Caco-2 (cell line): ENCODE results near the gene ASB4. TPM values are rescaled to one million over a fixed set of nuclear protein-coding genes. Genes with fewer than 3 reads are reported as not detected.

Source experiments
- BruUV-seq: library from RNA; stranded (reverse); fragments of 400-500 nt; replicated peaks from 2 replicates; lab custom pipeline; 2021; lab: Mats Ljungman, UMichigan
- CTCF ChIA-PET: fragments of 300-600 bp; sonication (Branson Sonifier 250); formaldehyde crosslinking; loops from one replicate; lab custom pipeline; 2022; ENCODE audit warnings: antibody characterized with exemption; lab: Charles Lee
- POLR2A ChIA-PET: fragments of 300-600 bp; sonication (Branson Sonifier 250); formaldehyde crosslinking; loops from one replicate; lab custom pipeline; 2022; ENCODE audit warnings: antibody characterized with exemption; lab: Charles Lee
- DNase-seq, 2 experiments: peaks; one replicate each; pipeline versions ENCODE4 v3.0.0 to v3.0.0-alpha.2; 2020 to 2022
- H3K27me3 ChIP-seq: replicated peaks from 2 replicates; pipeline ENCODE4 v1.6.0; 2011; ENCODE audit warnings: low read length; ENCODE audit not compliant: control insufficient read depth, insufficient read depth
- H3K36me3 ChIP-seq: 2 replicates; pipeline ENCODE4 v1.5.1; 2011; ENCODE audit warnings: low read length; ENCODE audit not compliant: control insufficient read depth, insufficient read depth
- H3K4me1 ChIP-seq: fragments of 250-450 bp; sonication (Bioruptor Pico); 2 replicates; pipeline ENCODE4 v1.5.1; 2020; ENCODE audit warnings: mild to moderate bottlenecking
- H3K4me3 ChIP-seq: 2 replicates; pipeline ENCODE4 v1.5.1; 2011; ENCODE audit warnings: low read depth, mild to moderate bottlenecking, control low read depth, low read length
- H3K9me3 ChIP-seq: fragments of 250-450 bp; sonication (Bioruptor Pico); 2 replicates; pipeline ENCODE4 v1.5.1; 2020; ENCODE audit warnings: mild to moderate bottlenecking, moderate library complexity
- H3K27ac Mint-ChIP-seq: one replicate; pipeline ENCODE4 v1.8.0; 2022; ENCODE audit warnings: mixed read lengths; ENCODE audit not compliant: unreplicated experiment
- H3K27me3 Mint-ChIP-seq: one replicate; pipeline ENCODE4 v1.8.0; 2022; ENCODE audit warnings: mixed read lengths; ENCODE audit not compliant: insufficient read depth, unreplicated experiment
- H3K36me3 Mint-ChIP-seq: one replicate; pipeline ENCODE4 v1.8.0; 2022; ENCODE audit warnings: mild to moderate bottlenecking, mixed read lengths; ENCODE audit not compliant: insufficient read depth, unreplicated experiment
- H3K4me1 Mint-ChIP-seq: one replicate; pipeline ENCODE4 v1.8.0; 2022; ENCODE audit warnings: low read depth, mixed read lengths; ENCODE audit not compliant: unreplicated experiment
- H3K4me3 Mint-ChIP-seq: one replicate; pipeline ENCODE4 v1.8.0; 2022; ENCODE audit warnings: mild to moderate bottlenecking, moderate library complexity, mixed read lengths; ENCODE audit not compliant: unreplicated experiment
- H3K9me3 Mint-ChIP-seq: one replicate; pipeline ENCODE4 v1.8.0; 2022; ENCODE audit warnings: mixed read lengths; ENCODE audit not compliant: unreplicated experiment
- intact Hi-C: fragments of 100-400 bp; cut with micrococcal nuclease; formaldehyde crosslinking; loops from one replicate; pipeline ENCODE4 v1.10.0; 2022; ENCODE audit not compliant: unreplicated experiment
- total RNA-seq: library from RNA; stranded (reverse); gene quantifications from 2 replicates; pipeline ENCODE4 v1.2.3, GENCODE V29; 2022
- TF ChIP-seq, protein P1 (sequence below), 2 experiments: fragments of 200-600 bp in 1 of 2; IDR thresholded peaks; 1 replicate in 1 of 2; 2 replicates in 1 of 2; pipeline versions ENCODE4 v1.5.1 to v1.8.0; 2011 to 2022; ENCODE audit warnings: antibody characterized with exemption in 1 of 2, control low read depth in 1 of 2, inconsistent platforms in 1 of 2, low read depth in 1 of 2, low read length in 1 of 2, mild to moderate bottlenecking in 1 of 2, moderate library complexity in 1 of 2; ENCODE audit not compliant: insufficient read depth in 1 of 2, severe bottlenecking in 1 of 2, unreplicated experiment in 1 of 2

Gene ASB4
- total RNA-seq, 1 experiment from 2014 or later, result not detected

- intact Hi-C loops, result no loop called here
- CTCF ChIA-PET, result no interaction called here
- no peak overlapping the region for H3K27ac Mint-ChIP-seq
Observed at GRCh38 chr7:95467912-95468607, 17.7 kb upstream of the ASB4 start.

DNA sequence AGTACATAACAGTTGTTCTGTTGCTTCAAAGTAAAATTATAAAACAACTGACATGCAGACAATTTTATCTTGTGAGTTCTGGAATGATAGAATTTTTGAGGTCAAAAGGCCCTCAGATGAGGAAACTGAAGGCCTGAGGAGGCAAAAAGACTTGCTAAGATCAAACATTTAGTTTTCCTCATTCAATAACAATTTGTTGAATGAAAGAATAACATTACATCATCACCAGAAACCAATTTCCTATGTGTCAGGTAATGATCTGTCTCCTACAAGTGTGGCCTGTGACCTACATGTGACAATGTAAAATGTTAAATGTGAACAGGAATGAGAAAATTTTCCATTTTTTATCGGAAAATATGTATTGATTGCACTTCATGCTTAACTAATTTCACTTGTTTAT lies 16.6 kb upstream of the ASB4 start:
- TF ChIP-seq, protein P1, sequence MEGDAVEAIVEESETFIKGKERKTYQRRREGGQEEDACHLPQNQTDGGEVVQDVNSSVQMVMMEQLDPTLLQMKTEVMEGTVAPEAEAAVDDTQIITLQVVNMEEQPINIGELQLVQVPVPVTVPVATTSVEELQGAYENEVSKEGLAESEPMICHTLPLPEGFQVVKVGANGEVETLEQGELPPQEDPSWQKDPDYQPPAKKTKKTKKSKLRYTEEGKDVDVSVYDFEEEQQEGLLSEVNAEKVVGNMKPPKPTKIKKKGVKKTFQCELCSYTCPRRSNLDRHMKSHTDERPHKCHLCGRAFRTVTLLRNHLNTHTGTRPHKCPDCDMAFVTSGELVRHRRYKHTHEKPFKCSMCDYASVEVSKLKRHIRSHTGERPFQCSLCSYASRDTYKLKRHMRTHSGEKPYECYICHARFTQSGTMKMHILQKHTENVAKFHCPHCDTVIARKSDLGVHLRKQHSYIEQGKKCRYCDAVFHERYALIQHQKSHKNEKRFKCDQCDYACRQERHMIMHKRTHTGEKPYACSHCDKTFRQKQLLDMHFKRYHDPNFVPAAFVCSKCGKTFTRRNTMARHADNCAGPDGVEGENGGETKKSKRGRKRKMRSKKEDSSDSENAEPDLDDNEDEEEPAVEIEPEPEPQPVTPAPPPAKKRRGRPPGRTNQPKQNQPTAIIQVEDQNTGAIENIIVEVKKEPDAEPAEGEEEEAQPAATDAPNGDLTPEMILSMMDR (IDR thresholded peaks at IDR 0.05; ENCODE audit: insufficient read depth in 1 of 2, low read depth in 1 of 2, low read length in 1 of 2, severe bottlenecking in 1 of 2, unreplicated experiment in 1 of 2), result no peak
- Mint-ChIP-seq H3K9me3 (no peaks in the 10 kb centered on the region), H3K27me3 (no peaks in the 10 kb centered on the region), H3K27ac (no peak overlapping the region), H3K36me3 (no peaks in the 10 kb centered on the region), H3K4me3 (no peak overlapping the region), H3K4me1 (peaks cover 7% of the 10 kb centered on the region)
- POLR2A ChIA-PET, result interaction anchor here (0.6 kb wide), 1 partner anchor 813 kb away, joined by 3 read pairs; no protein-coding TSS in a partner anchor
- no TSS peak for BruUV-seq
- no peak for DNase-seq
- Histone ChIP-seq H3K4me1 (peaks cover 11% of the 10 kb centered on the region), H3K4me3 (no peak overlapping the region), H3K9me3 (no peaks in the 10 kb centered on the region; the same call in 1 of the 2 replicates), H3K36me3 (no peaks in the 10 kb centered on the region), H3K27me3 (no peaks in the 10 kb centered on the region)
- CTCF ChIA-PET, result no interaction called here
- intact Hi-C loops, result no loop called here

More at GRCh38 chr7:95467912-95468607, 17.7 kb upstream of the ASB4 start:
- no peak overlapping the region for H3K4me3 Mint-ChIP-seq
- POLR2A ChIA-PET, result no interaction called here
- no peaks in the 10 kb centered on the region for H3K36me3 Mint-ChIP-seq
- TF ChIP-seq, protein P1 (IDR thresholded peaks at IDR 0.05; ENCODE audit: insufficient read depth in 1 of 2, low read depth in 1 of 2, low read length in 1 of 2, severe bottlenecking in 1 of 2, unreplicated experiment in 1 of 2), result no peak
- Histone ChIP-seq H3K27me3 (no peaks in the 10 kb centered on the region), H3K36me3 (no peaks in the 10 kb centered on the region), H3K4me1 (peaks cover 11% of the 10 kb centered on the region), H3K4me3 (no peak overlapping the region), H3K9me3 (no peaks in the 10 kb centered on the region; the same call in 1 of the 2 replicates)
- no peak for DNase-seq
- no peaks in the 10 kb centered on the region for H3K9me3 Mint-ChIP-seq
- H3K27me3 Mint-ChIP-seq, result no peaks in the 10 kb centered on the region
- H3K4me1 Mint-ChIP-seq, result peaks cover 7% of the 10 kb centered on the region
- BruUV-seq, result no TSS peak

GRCh38 chr7:95469848-95470247 lies 15.9 kb upstream of the ASB4 start:
- H3K4me3 Mint-ChIP-seq, result no peak overlapping the region
- Histone ChIP-seq H3K27me3 (no peaks in the 10 kb centered on the region), H3K36me3 (no peaks in the 10 kb centered on the region), H3K9me3 (no peaks in the 10 kb centered on the region), H3K4me3 (no peak overlapping the region), H3K4me1 (peaks cover 11% of the 10 kb centered on the region)
- BruUV-seq, result no TSS peak
- POLR2A ChIA-PET, result interaction anchor here (0.6 to 0.8 kb wide), 2 partner anchors 29 to 813 kb away, joined by 3 to 4 read pairs; no protein-coding TSS in a partner anchor
- TF ChIP-seq, protein P1 (IDR thresholded peaks at IDR 0.05; ENCODE audit: insufficient read depth in 1 of 2, low read depth in 1 of 2, low read length in 1 of 2, severe bottlenecking in 1 of 2, unreplicated experiment in 1 of 2), result no peak
- no peaks in the 10 kb centered on the region for H3K36me3 Mint-ChIP-seq
- H3K9me3 Mint-ChIP-seq, result no peaks in the 10 kb centered on the region
- intact Hi-C loops, result loop anchor here (1.0 to 10.0 kb wide), 4 partner anchors 29 to 1175 kb away; no protein-coding TSS in a partner anchor
- peaks cover 7% of the 10 kb centered on the region for H3K4me1 Mint-ChIP-seq
- CTCF ChIA-PET, result interaction anchor here (0.6 kb wide), 1 partner anchor 9 kb away, joined by 3 read pairs; no protein-coding TSS in a partner anchor
- DNase-seq, result no peak
- H3K27ac Mint-ChIP-seq, result no peak overlapping the region
- no peaks in the 10 kb centered on the region for H3K27me3 Mint-ChIP-seq
